CD4-positive, alpha-beta T cell (primary cell): Measurements from ENCODE around the gene AGPAT4. TPM values are rescaled to one million over a fixed set of nuclear protein-coding genes. Genes with fewer than 3 reads are reported as not detected.

Source experiments
- ATAC-seq: fragments of 200-7000 bp; cut with Tn5 transposase; one replicate; pipeline ENCODE4 v1.10.0; 2022; ENCODE audit warnings: mild to moderate bottlenecking; ENCODE audit not compliant: poor library complexity
- CTCF ChIA-PET: fragments of 350-600 bp; sonication (Branson Sonifier 250); formaldehyde crosslinking; loops from one replicate; lab custom pipeline; 2021; ENCODE audit warnings: antibody characterized with exemption, inconsistent platforms; lab: Charles Lee
- POLR2A ChIA-PET: fragments of 350-600 bp; sonication (Branson Sonifier 250); formaldehyde crosslinking; loops from one replicate; lab custom pipeline; 2021; ENCODE audit warnings: antibody characterized with exemption, inconsistent platforms; lab: Charles Lee
- DNase-seq, 14 experiments: peaks; one replicate each; pipeline ENCODE4 v3.0.0-alpha.2; 2013 to 2020; ENCODE audit warnings: mixed read lengths in 2 of 14
- H3K27ac ChIP-seq, 2 donors: one replicate each; pipeline versions ENCODE4 v1.5.1 to v1.7.0; 2013; ENCODE audit warnings: low read length in 2 of 2, low read depth in 1 of 2, mild to moderate bottlenecking in 1 of 2
- H3K27me3 ChIP-seq, 2 experiments: 1 replicate in 1 of 2; 2 replicates in 1 of 2; pipeline versions ENCODE4 v1.6.1 to v1.7.0; 2013; ENCODE audit warnings: low read length in 2 of 2, control low read depth in 1 of 2, mild to moderate bottlenecking in 1 of 2, moderate library complexity in 1 of 2; ENCODE audit not compliant: insufficient read depth in 2 of 2, control insufficient read depth in 1 of 2
- H3K36me3 ChIP-seq: one replicate; pipeline ENCODE4 v1.6.1; 2013; ENCODE audit warnings: low read length, control low read depth; ENCODE audit not compliant: insufficient read depth
- H3K4me1 ChIP-seq: one replicate; pipeline ENCODE4 v1.6.1; 2013; ENCODE audit warnings: low read length, control low read depth; ENCODE audit not compliant: insufficient read depth
- H3K4me3 ChIP-seq: one replicate; pipeline ENCODE4 v1.5.1; 2013; ENCODE audit warnings: mild to moderate bottlenecking, low read length, moderate library complexity
- H3K9me3 ChIP-seq, 2 experiments: 1 replicate in 1 of 2; 2 replicates in 1 of 2; pipeline versions ENCODE4 v1.6.1 to v1.7.0; 2013; ENCODE audit warnings: low read length in 2 of 2, mild to moderate bottlenecking in 2 of 2, control low read depth in 1 of 2, moderate library complexity in 1 of 2; ENCODE audit not compliant: control insufficient read depth in 1 of 2, insufficient read depth in 1 of 2
- H3K27ac Mint-ChIP-seq: one replicate; pipeline ENCODE4 v1.8.0; 2020; ENCODE audit warnings: mixed read lengths
- H3K27me3 Mint-ChIP-seq: one replicate; pipeline ENCODE4 v1.8.0; 2021; ENCODE audit warnings: mixed read lengths
- H3K36me3 Mint-ChIP-seq: one replicate; pipeline ENCODE4 v1.8.0; 2021; ENCODE audit warnings: low read depth, mixed read lengths
- H3K4me1 Mint-ChIP-seq: one replicate; pipeline ENCODE4 v1.8.0; 2021; ENCODE audit warnings: low read depth, mixed read lengths
- H3K4me3 Mint-ChIP-seq: one replicate; pipeline ENCODE4 v1.8.0; 2020; ENCODE audit warnings: mild to moderate bottlenecking, mixed read lengths
- H3K9me3 Mint-ChIP-seq: one replicate; pipeline ENCODE4 v1.8.0; 2020; ENCODE audit warnings: mixed read lengths
- CTCF ChIP-seq: fragments of 200-600 bp; IDR thresholded peaks from one replicate; pipeline ENCODE4 v1.8.0; 2022; ENCODE audit warnings: antibody characterized with exemption, mild to moderate bottlenecking
- intact Hi-C, 2 experiments: fragments of 100-400 bp; cut with DNase I in 1 of 2; cut with micrococcal nuclease in 1 of 2; formaldehyde crosslinking; loops; one replicate each; pipeline versions ENCODE4 v1.15.1 to v1.9.0; 2023 to 2025; cut with DNase I, micrococcal nuclease
- total RNA-seq, 174 experiments: library from RNA in 2 of 174; stranded (reverse) in 2 of 174; gene quantifications; one replicate each; pipeline ENCODE4 v1.2.3 and lab custom pipeline; 2021 to 2026

The AGPAT4 gene
- total RNA-seq, 2 experiments from 2014 or later: 2.8 to 4.8 TPM

DNA sequence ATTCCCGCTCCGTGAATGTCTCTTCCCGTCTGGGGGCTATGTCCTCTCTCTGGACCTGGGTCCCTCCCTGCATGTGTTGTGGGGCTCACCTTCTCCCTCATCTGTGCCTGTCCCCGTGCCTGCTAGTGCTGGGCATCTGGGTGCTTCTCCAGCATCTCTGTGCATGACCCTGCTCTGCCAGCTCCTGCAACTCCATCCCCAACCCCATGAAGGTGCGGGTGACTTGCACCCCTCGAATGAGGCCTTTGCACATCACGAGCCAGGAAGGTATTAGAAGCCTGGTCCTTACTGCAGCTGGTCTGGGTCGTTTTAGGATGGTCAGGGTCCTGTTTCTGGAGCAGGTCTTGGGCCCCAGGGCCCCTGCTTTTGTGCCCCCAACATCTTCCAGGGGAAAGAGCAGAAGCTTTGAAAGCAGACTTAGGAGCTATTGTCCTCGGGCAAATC lies 109.7 kb downstream of the AGPAT4 start:
- intact Hi-C loops: no loop called here
- H3K27me3 ChIP-seq: no peaks in the 10 kb centered on the region
- no peak for TF ChIP-seq CTCF
- Mint-ChIP-seq H3K27ac (no peak overlapping the region), H3K4me3 (no peak overlapping the region), H3K27me3 (no peaks in the 10 kb centered on the region), H3K4me1 (no peaks in the 10 kb centered on the region), H3K36me3 (peaks cover 37% of the 10 kb centered on the region), H3K9me3 (no peaks in the 10 kb centered on the region)
- H3K4me3 ChIP-seq: no peak overlapping the region
- no peaks in the 10 kb centered on the region for H3K4me1 ChIP-seq
- ATAC-seq (no peak), DNase-seq (no peak)
- peaks cover 23% of the 10 kb centered on the region for H3K36me3 ChIP-seq
- ChIA-PET CTCF (interaction anchor here (1.5 kb wide), 1 partner anchor 207 kb away, joined by 4 read pairs; no protein-coding TSS in a partner anchor), POLR2A (no interaction called here)
- no peak overlapping the region for H3K27ac ChIP-seq
- peaks cover 0 to 4% of the 10 kb centered on the region in 2 experiments for H3K9me3 ChIP-seq

DNA sequence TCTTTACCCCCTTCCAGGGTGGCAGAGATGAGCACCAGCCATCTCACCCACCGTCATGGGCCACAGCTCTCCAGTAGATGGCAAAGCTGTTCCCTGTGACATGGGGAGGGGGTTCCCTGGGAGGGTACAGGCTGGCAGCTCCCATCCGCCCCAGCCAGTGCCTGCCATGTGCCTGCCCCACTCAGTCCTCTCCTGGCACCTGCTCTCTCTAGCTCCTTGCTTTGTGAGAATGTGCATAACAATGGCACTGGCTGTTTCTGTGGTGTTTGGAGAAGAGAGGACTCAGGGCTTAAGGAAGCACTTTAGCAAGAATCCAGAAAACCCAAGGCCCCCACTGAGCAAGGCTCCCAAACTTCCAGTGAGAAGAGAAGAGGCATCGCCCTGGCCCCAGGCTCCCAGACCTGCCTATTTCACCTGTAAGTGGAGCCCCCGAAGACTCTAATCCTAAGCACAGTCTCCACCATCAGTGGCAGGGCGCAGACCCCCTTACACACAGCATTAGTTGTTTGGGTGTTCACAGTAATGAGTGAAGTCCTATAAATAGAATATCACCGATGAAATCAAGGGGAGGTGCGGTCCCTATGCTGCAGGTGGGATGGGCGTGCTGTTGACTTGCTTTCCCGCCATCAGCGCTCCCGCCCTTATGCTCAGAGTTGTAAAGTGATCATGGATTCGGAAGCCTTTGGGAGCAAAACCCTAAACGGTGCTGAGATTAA lies 110.2 kb downstream of the AGPAT4 start:
- no peak for ATAC-seq

GRCh38 chr6:161162722-161163121 lies 111.1 kb downstream of the AGPAT4 start:
- ATAC-seq: no peak

More for the DNA sequence above, 110.2 kb downstream of the AGPAT4 start:
- no peak overlapping the region for H3K4me3 ChIP-seq
- H3K27me3 ChIP-seq: no peaks in the 10 kb centered on the region
- Mint-ChIP-seq H3K4me1 (no peaks in the 10 kb centered on the region), H3K4me3 (no peak overlapping the region), H3K27me3 (no peaks in the 10 kb centered on the region), H3K36me3 (peaks cover 37% of the 10 kb centered on the region), H3K9me3 (no peaks in the 10 kb centered on the region), H3K27ac (no peak overlapping the region)
- POLR2A ChIA-PET: no interaction called here
- H3K27ac ChIP-seq: no peak overlapping the region
- peaks cover 0 to 5% of the 10 kb centered on the region in 2 experiments for H3K9me3 ChIP-seq
- H3K36me3 ChIP-seq: peaks cover 23% of the 10 kb centered on the region
- TF ChIP-seq CTCF: no peak
- H3K4me1 ChIP-seq: no peaks in the 10 kb centered on the region
- CTCF ChIA-PET: no interaction called here
- intact Hi-C loops: no loop called here
- no peak for DNase-seq

More at GRCh38 chr6:161162722-161163121, 111.1 kb downstream of the AGPAT4 start:
- no peak overlapping the region for H3K4me3 ChIP-seq
- no peaks in the 10 kb centered on the region for H3K9me3 Mint-ChIP-seq
- H3K27me3 ChIP-seq: no peaks in the 10 kb centered on the region
- DNase-seq: no peak
- TF ChIP-seq CTCF: no peak
- intact Hi-C loops: no loop called here
- no peak overlapping the region for H3K27ac Mint-ChIP-seq
- no peaks in the 10 kb centered on the region for H3K4me1 ChIP-seq
- no peaks in the 10 kb centered on the region for H3K27me3 Mint-ChIP-seq
- H3K36me3 Mint-ChIP-seq: peaks cover 46% of the 10 kb centered on the region
- H3K4me1 Mint-ChIP-seq: no peaks in the 10 kb centered on the region
- no peak overlapping the region for H3K4me3 Mint-ChIP-seq
- ChIA-PET POLR2A (no interaction called here), CTCF (no interaction called here)
- no peak overlapping the region for H3K27ac ChIP-seq
- peaks cover 23% of the 10 kb centered on the region for H3K36me3 ChIP-seq
- peaks cover 0 to 10% of the 10 kb centered on the region in 2 experiments for H3K9me3 ChIP-seq
